Left lobe of liver (tissue), 2 donors: ENCODE measurements around the gene FKBP1B. TPM values are rescaled to one million over a fixed set of nuclear protein-coding genes. Genes with fewer than 3 reads are reported as not detected.
"Not testable (repeated sequence)": the region's sequence is repeated elsewhere in the genome, so short reads cannot be mapped to it uniquely, and the experiment has no call there.

Experiments used
- ATAC-seq: fragments of 200-7000 bp; cut with Tn5 transposase; one replicate; pipeline ENCODE4 v1.9.1; 2020; ENCODE audit warnings: mild to moderate bottlenecking, moderate library complexity
- DNase-seq: peaks from one replicate; pipeline ENCODE4 v3.0.0-alpha.2; 2020; ENCODE audit warnings: low spot score
- total RNA-seq: library from RNA; stranded (reverse); gene quantifications from one replicate; pipeline ENCODE4 v1.2.1, GENCODE V29; 2021
- donor health status: DM: no; HTN: no; CAD: no; lungs with moderate emphysema.
- donor health status: DM: no; HTN: yes; CAD: no.

FKBP1B gene
- total RNA-seq, 1 donor from 2014 or later = 9.5 TPM

GRCh38 chr2:24022324-24022974 lies 27.1 kb upstream of the FKBP1B start:
- DNase-seq (no peak), ATAC-seq (peak; percentile 42)

- no peak for ATAC-seq
- no peak for DNase-seq
Observed at GRCh38 chr2:24022975-24023575, 26.5 kb upstream of the FKBP1B start.

- no peak for DNase-seq
- ATAC-seq = no peak
Observed at GRCh38 chr2:24024018-24024417, 25.5 kb upstream of the FKBP1B start.

- ATAC-seq = no peak
Observed at GRCh38 chr2:24024996-24025663, 24.4 kb upstream of the FKBP1B start.

GRCh38 chr2:24026233-24026632 lies 23.3 kb upstream of the FKBP1B start:
- DNase-seq (no peak), ATAC-seq (no peak)

More at GRCh38 chr2:24024996-24025663, 24.4 kb upstream of the FKBP1B start:
- no peak for DNase-seq

- ATAC-seq (no peak), DNase-seq (no peak)
Observed at GRCh38 chr2:24038786-24039499, 10.6 kb upstream of the FKBP1B start.

- no peak for DNase-seq
- no peak for ATAC-seq
Observed at GRCh38 chr2:24040511-24040910, 9.0 kb upstream of the FKBP1B start.

GRCh38 chr2:24043133-24043532 lies 6.4 kb upstream of the FKBP1B start:
- ATAC-seq, DNase-seq: not testable (repeated sequence)

GRCh38 chr2:24045511-24046508 lies 3.7 kb upstream of the FKBP1B start:
- DNase-seq (no peak), ATAC-seq (peak; percentile 40)

GRCh38 chr2:24046599-24046929 lies 3.0 kb upstream of the FKBP1B start:
- ATAC-seq (no peak), DNase-seq (no peak)

GRCh38 chr2:24046930-24047702 lies 2.4 kb upstream of the FKBP1B start, which contains the start of gene WDCP:
TSS of gene WDCP (minus strand) at chr2:24047391. CDS start at chr2:24039494, 7,897 bp downstream.
- ATAC-seq (peak; percentile 96), DNase-seq (peak; percentile 95)

- no peak for DNase-seq
- no peak for ATAC-seq
Observed at GRCh38 chr2:24047703-24048033, 1.9 kb upstream of the FKBP1B start.

GRCh38 chr2:24048769-24049484 lies 614 bp upstream of the FKBP1B start:
- no peak for ATAC-seq
- no peak for DNase-seq

- ATAC-seq = peak; percentile 22
- DNase-seq = peak; percentile 47
Observed at GRCh38 chr2:24050041-24050979, 769 bp downstream of the FKBP1B start.

GRCh38 chr2:24051833-24052232 lies 2.3 kb downstream of the FKBP1B start:
- ATAC-seq = no peak
- no peak for DNase-seq

GRCh38 chr2:24052951-24053350 lies 3.4 kb downstream of the FKBP1B start:
- DNase-seq (no peak), ATAC-seq (no peak)

- no peak for ATAC-seq
Observed at GRCh38 chr2:24054366-24055010, 4.9 kb downstream of the FKBP1B start.

More at GRCh38 chr2:24054366-24055010, 4.9 kb downstream of the FKBP1B start:
- no peak for DNase-seq
